Keratinocyte (primary cell): ENCODE data around the gene BAZ2B. TPM values are rescaled to one million over a fixed set of nuclear protein-coding genes. Genes with fewer than 3 reads are reported as not detected.

Experiments
- DNase-seq: peaks from one replicate; pipeline ENCODE4 v3.0.0-alpha.2; 2011; ENCODE audit warnings: low read depth, missing footprints, low spot score
- FAIRE-seq: peaks from 2 replicates; lab custom pipeline; 2011; peaks lifted over from hg19 to GRCh38; lab: Jason Lieb, UNC
- H2AFZ ChIP-seq: 2 replicates; pipeline ENCODE4 v1.6.0; 2012; ENCODE audit warnings: low read length, control low read depth, inconsistent platforms; ENCODE audit not compliant: control insufficient read depth
- H3K27ac ChIP-seq: 2 replicates; pipeline ENCODE4 v1.5.1; 2011; ENCODE audit warnings: low read length; ENCODE audit not compliant: control insufficient read depth, insufficient read depth
- H3K27me3 ChIP-seq: 3 replicates; pipeline ENCODE4 v1.6.0; 2011; ENCODE audit warnings: low read length; ENCODE audit not compliant: control insufficient read depth, insufficient read depth; ENCODE audit errors: extremely low read depth
- H3K36me3 ChIP-seq, 2 experiments: 2 replicates in 1 of 2; 3 replicates in 1 of 2; pipeline ENCODE4 v1.5.1; 2011; ENCODE audit warnings: low read length in 2 of 2, mild to moderate bottlenecking in 1 of 2; ENCODE audit not compliant: control insufficient read depth in 2 of 2, insufficient read depth in 2 of 2; ENCODE audit errors: extremely low read depth in 1 of 2
- H3K4me1 ChIP-seq: 3 replicates; pipeline ENCODE4 v1.5.1; 2011; ENCODE audit warnings: low read length; ENCODE audit not compliant: control insufficient read depth, insufficient read depth; ENCODE audit errors: extremely low read depth
- H3K4me2 ChIP-seq: 3 replicates; pipeline ENCODE4 v1.6.0; 2011; ENCODE audit warnings: low read depth, low read length; ENCODE audit not compliant: control insufficient read depth, insufficient read depth; ENCODE audit errors: extremely low read depth
- H3K4me3 ChIP-seq, 3 experiments: fragments of 200-600 bp in 1 of 3; sonication (generic) in 1 of 3; 2 replicates in 2 of 3; 3 replicates in 1 of 3; pipeline ENCODE4 v1.5.1; 2011 to 2016; ENCODE audit warnings: low read length in 3 of 3, mild to moderate bottlenecking in 3 of 3, control low read depth in 2 of 3, inconsistent platforms in 1 of 3, low read depth in 1 of 3, mixed read lengths in 1 of 3, mixed run types in 1 of 3, moderate library complexity in 1 of 3; ENCODE audit not compliant: control insufficient read depth in 2 of 3, insufficient read depth in 2 of 3; ENCODE audit errors: extremely low read depth in 1 of 3
- H3K79me2 ChIP-seq: 2 replicates; pipeline ENCODE4 v1.6.0; 2012; ENCODE audit warnings: low read length; ENCODE audit not compliant: control insufficient read depth, insufficient read depth
- H3K9ac ChIP-seq: 3 replicates; pipeline ENCODE4 v1.6.0; 2011; ENCODE audit warnings: low read length; ENCODE audit not compliant: control insufficient read depth, insufficient read depth; ENCODE audit errors: extremely low read depth
- H3K9me1 ChIP-seq: 3 replicates; pipeline ENCODE4 v1.6.0; 2011; ENCODE audit warnings: low read length; ENCODE audit not compliant: control insufficient read depth, insufficient read depth; ENCODE audit errors: extremely low read depth
- H3K9me3 ChIP-seq: 2 replicates; pipeline ENCODE4 v1.5.1; 2012; ENCODE audit warnings: low read depth, low read length; ENCODE audit not compliant: control insufficient read depth
- H4K20me1 ChIP-seq: 3 replicates; pipeline ENCODE4 v1.6.0; 2011; ENCODE audit warnings: low read length; ENCODE audit not compliant: control insufficient read depth, insufficient read depth; ENCODE audit errors: extremely low read depth
- CTCF ChIP-seq, 3 experiments: IDR thresholded peaks in 1 of 3; conservative IDR thresholded peaks in 1 of 3; optimal IDR thresholded peaks in 1 of 3; 2 replicates in 2 of 3; 3 replicates in 1 of 3; pipeline versions ENCODE3 to v1.5.1; 2011; ENCODE audit warnings: low read length in 3 of 3, mild to moderate bottlenecking in 3 of 3, moderate library complexity in 2 of 3, control low read depth in 1 of 3, inconsistent platforms in 1 of 3; ENCODE audit not compliant: insufficient read depth in 2 of 3; ENCODE audit errors: extremely low read depth in 1 of 3
- EZH2 ChIP-seq: IDR thresholded peaks from one replicate; pipeline ENCODE4 v1.6.1; 2012; ENCODE audit warnings: inconsistent platforms, mild to moderate bottlenecking, low read length, moderate library complexity
- dilution Hi-C: fragments of 300-500 bp; cut with MboI; formaldehyde crosslinking; loops from one replicate; pipeline ENCODE4 v1.7.0; 2020; ENCODE audit warnings: low sequenced_read_pairs; ENCODE audit not compliant: extremely low pct_ligation_motif_present
- polyA plus RNA-seq, 5 experiments: library from polyadenylated mRNA; depleted of rRNA in 3 of 5; stranded (reverse) in 3 of 5; stranded (forward) in 1 of 5; unstranded in 1 of 5; fragments of >200 nt; gene quantifications; 1 replicate in 1 of 5; 2 replicates in 3 of 5; 3 replicates in 1 of 5; pipeline versions ENCODE4 v1.2.1 to v1.2.3, GENCODE V29; 2011 to 2012; ENCODE audit warnings: missing spikeins in 2 of 5, low read depth in 1 of 5, low replicate concordance in 1 of 5

BAZ2B gene
- polyA plus RNA-seq, 1 donor (not counting 4 experiments of a cell fraction or from before 2014, with no cell fraction given), result 27.0 TPM

GRCh38 chr2:159419403-159419802, 196.9 kb downstream of the BAZ2B start:
- no peaks in the 10 kb centered on the region for H3K9me1 ChIP-seq
- H3K79me2 ChIP-seq, result no peaks in the 10 kb centered on the region
- no peaks in the 10 kb centered on the region for H3K4me1 ChIP-seq
- no peak for TF ChIP-seq CTCF (optimal IDR thresholded peaks at IDR 0.05 in 1 of 3, IDR thresholded peaks at IDR 0.05 in 1 of 3, conservative IDR thresholded peaks at IDR 0.05 in 1 of 3; ENCODE audit: extremely low read depth in 1 of 3, insufficient read depth in 2 of 3, low read length in 3 of 3)
- TF ChIP-seq EZH2, result no peak
- no peak overlapping the region for H3K4me3 ChIP-seq
- H2AFZ ChIP-seq, result no peak overlapping the region
- dilution Hi-C loops, result no loop called here
- no peak overlapping the region for H3K4me2 ChIP-seq
- no peak overlapping the region for H3K27ac ChIP-seq
- no peak for DNase-seq
- FAIRE-seq, result no peak
- no peaks in the 10 kb centered on the region for H4K20me1 ChIP-seq
- H3K9me3 ChIP-seq, result no peaks in the 10 kb centered on the region
- peaks cover 0 to 7% of the 10 kb centered on the region in 2 experiments for H3K36me3 ChIP-seq
- H3K9ac ChIP-seq, result no peak overlapping the region
- no peaks in the 10 kb centered on the region for H3K27me3 ChIP-seq

GRCh38 chr2:159411460-159411859, 204.9 kb downstream of the BAZ2B start:
- Histone ChIP-seq H3K9me3 (no peaks in the 10 kb centered on the region), H3K4me1 (no peaks in the 10 kb centered on the region), H3K27ac (no peak overlapping the region), H3K4me3 (no peak overlapping the region), H3K4me2 (no peak overlapping the region), H3K79me2 (no peaks in the 10 kb centered on the region), H3K9ac (no peak overlapping the region), H3K27me3 (no peaks in the 10 kb centered on the region), H3K9me1 (no peaks in the 10 kb centered on the region), H4K20me1 (no peaks in the 10 kb centered on the region), H3K36me3 (peaks cover 2% of the 10 kb centered on the region in 2 experiments), H2AFZ (no peak overlapping the region)
- TF ChIP-seq EZH2, result no peak
- TF ChIP-seq CTCF (optimal IDR thresholded peaks at IDR 0.05 in 1 of 3, IDR thresholded peaks at IDR 0.05 in 1 of 3, conservative IDR thresholded peaks at IDR 0.05 in 1 of 3; ENCODE audit: extremely low read depth in 1 of 3, insufficient read depth in 2 of 3, low read length in 3 of 3), result no peak
- dilution Hi-C loops, result no loop called here
- DNase-seq (no peak), FAIRE-seq (no peak)
